HepG2 (cell line): ENCODE results near the gene ARID3C. TPM values are rescaled to one million over a fixed set of nuclear protein-coding genes. Genes with fewer than 3 reads are reported as not detected.

Experiments used
- AGO1 ChIP-seq: fragments of 200-400 bp; formaldehyde crosslinking; IDR thresholded peaks from 2 replicates; pipeline ENCODE4 v1.6.1; 2017; ENCODE audit warnings: mild to moderate bottlenecking, low read depth, low read length, moderate library complexity; ENCODE audit not compliant: poor library complexity, severe bottlenecking
- DMTF1 ChIP-seq: sonication (generic); formaldehyde crosslinking; IDR thresholded peaks from 2 replicates; pipeline ENCODE4 v1.4.0; 2020; ENCODE audit warnings: mild to moderate bottlenecking, missing genetic modification reagents
- HDAC1 ChIP-seq: sonication (generic); formaldehyde crosslinking; IDR thresholded peaks from 2 replicates; pipeline ENCODE4 v1.5.1; 2020; ENCODE audit warnings: mild to moderate bottlenecking, missing genetic modification reagents
- NFIC ChIP-seq: IDR thresholded peaks from 2 replicates; pipeline ENCODE4 v1.6.1; 2012; ENCODE audit warnings: mild to moderate bottlenecking, low read length, inconsistent platforms
- TBX3 ChIP-seq: fragments of 450-650 bp; IDR thresholded peaks from 2 replicates; pipeline ENCODE4 v1.6.1; 2017; ENCODE audit warnings: antibody characterized with exemption, mild to moderate bottlenecking, inconsistent platforms, borderline replicate concordance
- TFE3 ChIP-seq: IDR thresholded peaks from 2 replicates; pipeline ENCODE4 v1.6.1; 2016
- U2AF2 ChIP-seq: fragments of 200-400 bp; formaldehyde crosslinking; IDR thresholded peaks from 2 replicates; pipeline ENCODE4 v1.6.1; 2017; ENCODE audit warnings: low read depth, mild to moderate bottlenecking, low read length
- WIZ ChIP-seq: sonication (generic); formaldehyde crosslinking; IDR thresholded peaks from 2 replicates; pipeline ENCODE4 v1.5.1; 2020; ENCODE audit warnings: mild to moderate bottlenecking, missing genetic modification reagents
- YEATS4 ChIP-seq: sonication (generic); formaldehyde crosslinking; IDR thresholded peaks from 2 replicates; pipeline ENCODE4 v1.4.0; 2020; ENCODE audit warnings: missing genetic modification reagents, borderline replicate concordance
- ZNF207 ChIP-seq: fragments of 450-650 bp; IDR thresholded peaks from 2 replicates; pipeline ENCODE4 v1.6.1; 2016; ENCODE audit warnings: antibody characterized with exemption, borderline replicate concordance
- ZNF367 ChIP-seq: sonication (generic); formaldehyde crosslinking; IDR thresholded peaks from 2 replicates; pipeline ENCODE4 v1.4.0; 2020; ENCODE audit warnings: missing genetic modification reagents, borderline replicate concordance
- ZNF614 ChIP-seq: IDR thresholded peaks from 2 replicates; pipeline ENCODE4 v1.6.1; 2018; ENCODE audit warnings: missing biosample characterization, missing genetic modification reagents, inconsistent platforms, borderline replicate concordance
- ZNF639 ChIP-seq: conservative IDR thresholded peaks from 2 replicates; pipeline ENCODE4 v1.6.1; 2018; ENCODE audit warnings: missing genetic modification reagents
- ZNF816 ChIP-seq: sonication (generic); formaldehyde crosslinking; IDR thresholded peaks from 2 replicates; pipeline ENCODE4 v1.8.0; 2022; ENCODE audit warnings: missing genetic modification reagents, mild to moderate bottlenecking, borderline replicate concordance
- polyA plus RNA-seq, 8 experiments: library from polyadenylated mRNA; depleted of rRNA in 3 of 8; stranded (reverse) in 7 of 8; unstranded in 1 of 8; fragments of >200 nt; fragmentation: Illumina TruSeq in 4 of 8; extraction: Trizol in 4 of 8; gene quantifications; 2 replicates each; pipeline versions ENCODE4 v1.2.1 to v1.2.3, GENCODE V29; 2011 to 2016; ENCODE audit warnings: low read depth in 4 of 8, missing spikeins in 1 of 8, mixed read lengths in 1 of 8; ENCODE audit not compliant: insufficient read depth in 1 of 8
- total RNA-seq, 5 experiments: library from RNA; depleted of rRNA; stranded (reverse); fragments of >200 nt; fragmentation: Illumina TruSeq; extraction: Trizol; gene quantifications; 2 replicates each; pipeline ENCODE4 v1.2.3, GENCODE V29; 2016; ENCODE audit warnings: low read depth in 1 of 5
- TF ChIP-seq, protein P1 (sequence below): sonication (generic); formaldehyde crosslinking; IDR thresholded peaks from 2 replicates; pipeline ENCODE4 v1.5.0; 2020; ENCODE audit warnings: mild to moderate bottlenecking, missing genetic modification reagents
- TF ChIP-seq, protein P2 (sequence below): sonication (generic); formaldehyde crosslinking; IDR thresholded peaks from 2 replicates; pipeline ENCODE4 v1.8.0; 2022; ENCODE audit warnings: mild to moderate bottlenecking, missing genetic modification reagents, moderate library complexity
- TF ChIP-seq, protein P3 (sequence below): sonication (generic); formaldehyde crosslinking; IDR thresholded peaks from 2 replicates; pipeline ENCODE4 v1.4.0; 2020; ENCODE audit warnings: missing genetic modification reagents

The ARID3C gene
- total and polyA plus RNA-seq, 2 of the 13 experiments (the other 11 are each of a cell fraction or from before 2014, with no cell fraction given): not detected

DNA sequence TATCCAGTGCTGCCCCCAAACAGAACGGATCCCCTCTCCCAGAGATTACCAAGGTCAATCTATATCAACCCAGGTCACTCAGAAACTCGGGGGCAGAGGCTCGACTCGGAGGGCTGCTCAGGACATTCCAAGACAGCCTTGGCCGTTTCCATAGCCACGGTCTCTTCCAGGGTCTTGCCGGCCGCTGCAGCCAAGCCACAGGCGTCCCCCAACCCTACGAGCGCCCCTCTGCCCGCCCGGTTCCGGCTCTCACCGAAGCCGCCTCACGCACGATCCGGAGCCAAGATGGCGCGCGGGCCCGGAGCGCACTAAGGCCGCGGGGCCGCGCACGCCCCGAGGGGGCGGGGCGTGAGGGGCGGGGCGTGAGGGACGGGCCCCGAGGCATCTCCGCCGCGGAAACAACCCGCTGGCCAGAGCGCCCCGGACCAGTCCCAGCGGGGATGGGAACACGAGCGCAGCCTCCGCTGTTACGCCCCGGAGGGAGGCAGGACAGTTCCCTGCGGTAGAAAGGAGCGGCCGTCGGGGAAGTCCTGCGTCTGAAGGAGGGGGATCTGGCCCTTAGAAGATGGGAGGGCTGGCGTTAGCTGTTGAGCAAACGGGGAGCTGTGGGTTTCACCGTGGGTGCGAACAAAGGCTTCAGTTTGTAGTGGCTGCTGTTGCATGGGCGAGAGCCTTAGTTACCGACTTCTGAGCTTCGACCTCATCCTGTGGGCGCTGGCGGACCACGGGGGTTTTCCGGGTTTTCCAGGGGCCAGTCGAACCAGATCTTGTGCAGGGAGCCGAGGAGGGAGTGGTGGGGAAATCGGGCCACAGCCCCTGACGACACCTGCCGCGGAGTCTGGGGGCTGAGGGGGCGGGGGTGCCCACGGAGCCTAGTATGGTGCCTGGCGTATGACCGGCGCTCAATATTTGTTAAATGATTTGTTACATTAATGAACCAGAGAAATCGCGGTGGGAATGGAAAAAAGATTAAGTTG, 16.8 kb downstream of the ARID3C start, which contains the start of gene RPP25L (continued):
- no peak for TF ChIP-seq TBX3
- TF ChIP-seq, protein P1, sequence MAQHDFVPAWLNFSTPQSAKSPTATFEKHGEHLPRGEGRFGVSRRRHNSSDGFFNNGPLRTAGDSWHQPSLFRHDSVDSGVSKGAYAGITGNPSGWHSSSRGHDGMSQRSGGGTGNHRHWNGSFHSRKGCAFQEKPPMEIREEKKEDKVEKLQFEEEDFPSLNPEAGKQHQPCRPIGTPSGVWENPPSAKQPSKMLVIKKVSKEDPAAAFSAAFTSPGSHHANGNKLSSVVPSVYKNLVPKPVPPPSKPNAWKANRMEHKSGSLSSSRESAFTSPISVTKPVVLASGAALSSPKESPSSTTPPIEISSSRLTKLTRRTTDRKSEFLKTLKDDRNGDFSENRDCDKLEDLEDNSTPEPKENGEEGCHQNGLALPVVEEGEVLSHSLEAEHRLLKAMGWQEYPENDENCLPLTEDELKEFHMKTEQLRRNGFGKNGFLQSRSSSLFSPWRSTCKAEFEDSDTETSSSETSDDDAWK: no peak
- TF ChIP-seq, protein P2, sequence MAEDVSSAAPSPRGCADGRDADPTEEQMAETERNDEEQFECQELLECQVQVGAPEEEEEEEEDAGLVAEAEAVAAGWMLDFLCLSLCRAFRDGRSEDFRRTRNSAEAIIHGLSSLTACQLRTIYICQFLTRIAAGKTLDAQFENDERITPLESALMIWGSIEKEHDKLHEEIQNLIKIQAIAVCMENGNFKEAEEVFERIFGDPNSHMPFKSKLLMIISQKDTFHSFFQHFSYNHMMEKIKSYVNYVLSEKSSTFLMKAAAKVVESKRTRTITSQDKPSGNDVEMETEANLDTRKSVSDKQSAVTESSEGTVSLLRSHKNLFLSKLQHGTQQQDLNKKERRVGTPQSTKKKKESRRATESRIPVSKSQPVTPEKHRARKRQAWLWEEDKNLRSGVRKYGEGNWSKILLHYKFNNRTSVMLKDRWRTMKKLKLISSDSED: no peak
- peak; percentile 53 for TF ChIP-seq ZNF639 (CRISPR knock-in tag)
- TF ChIP-seq DMTF1: no peak
- 0 out of 2 replicates have a peak, but pooled peaks have one; percentile 17 for TF ChIP-seq ZNF614 (CRISPR knock-in tag)
- TF ChIP-seq, protein P3, sequence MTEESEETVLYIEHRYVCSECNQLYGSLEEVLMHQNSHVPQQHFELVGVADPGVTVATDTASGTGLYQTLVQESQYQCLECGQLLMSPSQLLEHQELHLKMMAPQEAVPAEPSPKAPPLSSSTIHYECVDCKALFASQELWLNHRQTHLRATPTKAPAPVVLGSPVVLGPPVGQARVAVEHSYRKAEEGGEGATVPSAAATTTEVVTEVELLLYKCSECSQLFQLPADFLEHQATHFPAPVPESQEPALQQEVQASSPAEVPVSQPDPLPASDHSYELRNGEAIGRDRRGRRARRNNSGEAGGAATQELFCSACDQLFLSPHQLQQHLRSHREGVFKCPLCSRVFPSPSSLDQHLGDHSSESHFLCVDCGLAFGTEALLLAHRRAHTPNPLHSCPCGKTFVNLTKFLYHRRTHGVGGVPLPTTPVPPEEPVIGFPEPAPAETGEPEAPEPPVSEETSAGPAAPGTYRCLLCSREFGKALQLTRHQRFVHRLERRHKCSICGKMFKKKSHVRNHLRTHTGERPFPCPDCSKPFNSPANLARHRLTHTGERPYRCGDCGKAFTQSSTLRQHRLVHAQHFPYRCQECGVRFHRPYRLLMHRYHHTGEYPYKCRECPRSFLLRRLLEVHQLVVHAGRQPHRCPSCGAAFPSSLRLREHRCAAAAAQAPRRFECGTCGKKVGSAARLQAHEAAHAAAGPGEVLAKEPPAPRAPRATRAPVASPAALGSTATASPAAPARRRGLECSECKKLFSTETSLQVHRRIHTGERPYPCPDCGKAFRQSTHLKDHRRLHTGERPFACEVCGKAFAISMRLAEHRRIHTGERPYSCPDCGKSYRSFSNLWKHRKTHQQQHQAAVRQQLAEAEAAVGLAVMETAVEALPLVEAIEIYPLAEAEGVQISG (CRISPR knock-in tag): peak; percentile 88
- TF ChIP-seq HDAC1 (CRISPR knock-in tag): peak; percentile 42; the same call in 1 of the 2 replicates
- TF ChIP-seq ZNF816 (CRISPR knock-in tag): no peak; the same call in 1 of the 2 replicates
- TF ChIP-seq AGO1: no peak
- no peak for TF ChIP-seq ZNF207
- no peak for TF ChIP-seq U2AF2
- no peak for TF ChIP-seq NFIC
- TF ChIP-seq YEATS4 (CRISPR knock-in tag): peak; percentile 81
- no peak for TF ChIP-seq ZNF367
- no peak for TF ChIP-seq WIZ (CRISPR knock-in tag)
- TF ChIP-seq TFE3: 0 out of 2 replicates have a peak, but pooled peaks have one; percentile 23
